Measurements from ENCODE around the gene LELP1. TPM values are rescaled to one million over a fixed set of nuclear protein-coding genes. Genes with fewer than 3 reads are reported as not detected.

The LELP1 gene
- total and polyA plus RNA-seq, 2 experiments from 2014 or later = not detected

DNA sequence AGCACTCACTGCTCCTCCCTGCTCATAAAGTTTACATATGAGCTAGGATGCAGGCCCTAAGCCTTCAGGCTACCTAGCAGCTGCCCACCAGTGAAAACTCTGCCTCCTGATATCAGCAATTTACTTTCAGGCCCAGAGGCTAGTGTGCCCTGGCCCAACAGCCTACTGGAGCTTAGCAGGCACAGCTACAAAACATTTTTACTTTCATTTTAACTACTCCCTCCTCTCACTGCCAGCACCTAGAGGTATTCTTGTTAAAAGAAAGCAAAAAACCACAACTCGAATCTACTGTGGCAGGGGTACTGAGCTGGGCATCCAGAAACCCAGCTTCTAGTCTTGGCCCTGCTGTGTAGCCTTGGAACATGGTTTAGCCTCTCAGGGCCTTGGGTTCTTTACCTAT is 50.5 kb downstream of the LELP1 start:
- peaks cover 4% of the 10 kb centered on the region for H3K27me3 Mint-ChIP-seq (ENCODE audit: insufficient read depth, low read depth, poor library complexity)
- H3K27ac Mint-ChIP-seq = no peak overlapping the region; the same call in 1 of the 2 replicates
- Histone ChIP-seq H3F3A (replicated peaks; ENCODE audit: low read depth) (no peaks in the 10 kb centered on the region), H3K27ac (ENCODE audit: low read depth) (no peak overlapping the region), H3K4me2 (no peak overlapping the region), H3K27me3 (ENCODE audit: insufficient read depth) (peaks cover 5% of the 10 kb centered on the region), H3K4me3 (no peak overlapping the region), H3K79me2 (replicated peaks; ENCODE audit: insufficient read depth) (no peaks in the 10 kb centered on the region), H3K9me2 (ENCODE audit: insufficient read depth) (peaks cover 4% of the 10 kb centered on the region; the same call in 1 of the 2 replicates), H4K20me1 (replicated peaks; ENCODE audit: insufficient read depth) (no peaks in the 10 kb centered on the region), H3K4me1 (ENCODE audit: insufficient read depth) (no peaks in the 10 kb centered on the region), H3K36me3 (ENCODE audit: insufficient read depth) (no peaks in the 10 kb centered on the region), H2AFZ (no peak overlapping the region)
- TF ChIP-seq ZNF114 (CRISPR knock-in tag; IDR thresholded peaks at IDR 0.05) (no peak), REST (IDR thresholded peaks at IDR 0.05; ENCODE audit: unreplicated experiment) (no peak), EZH2 (IDR thresholded peaks at IDR 0.05; ENCODE audit: low read depth, unreplicated experiment) (no peak), JUNB (IDR thresholded peaks at IDR 0.05; ENCODE audit: unreplicated experiment) (no peak), CREB1 (CRISPR knock-in tag; IDR thresholded peaks at IDR 0.05; ENCODE audit: low read depth) (no peak), NANOG (IDR thresholded peaks at IDR 0.05; ENCODE audit: borderline replicate concordance) (no peak), ETS1 (IDR thresholded peaks at IDR 0.05) (no peak), CTCF (conservative IDR thresholded peaks at IDR 0.05; ENCODE audit: low read depth in 2 of 2) (no peak), POLR2AphosphoS5 (IDR thresholded peaks at IDR 0.05; ENCODE audit: low read depth) (no peak), STAT1 (IDR thresholded peaks at IDR 0.05; ENCODE audit: unreplicated experiment) (no peak)
- TF ChIP-seq, protein P1, sequence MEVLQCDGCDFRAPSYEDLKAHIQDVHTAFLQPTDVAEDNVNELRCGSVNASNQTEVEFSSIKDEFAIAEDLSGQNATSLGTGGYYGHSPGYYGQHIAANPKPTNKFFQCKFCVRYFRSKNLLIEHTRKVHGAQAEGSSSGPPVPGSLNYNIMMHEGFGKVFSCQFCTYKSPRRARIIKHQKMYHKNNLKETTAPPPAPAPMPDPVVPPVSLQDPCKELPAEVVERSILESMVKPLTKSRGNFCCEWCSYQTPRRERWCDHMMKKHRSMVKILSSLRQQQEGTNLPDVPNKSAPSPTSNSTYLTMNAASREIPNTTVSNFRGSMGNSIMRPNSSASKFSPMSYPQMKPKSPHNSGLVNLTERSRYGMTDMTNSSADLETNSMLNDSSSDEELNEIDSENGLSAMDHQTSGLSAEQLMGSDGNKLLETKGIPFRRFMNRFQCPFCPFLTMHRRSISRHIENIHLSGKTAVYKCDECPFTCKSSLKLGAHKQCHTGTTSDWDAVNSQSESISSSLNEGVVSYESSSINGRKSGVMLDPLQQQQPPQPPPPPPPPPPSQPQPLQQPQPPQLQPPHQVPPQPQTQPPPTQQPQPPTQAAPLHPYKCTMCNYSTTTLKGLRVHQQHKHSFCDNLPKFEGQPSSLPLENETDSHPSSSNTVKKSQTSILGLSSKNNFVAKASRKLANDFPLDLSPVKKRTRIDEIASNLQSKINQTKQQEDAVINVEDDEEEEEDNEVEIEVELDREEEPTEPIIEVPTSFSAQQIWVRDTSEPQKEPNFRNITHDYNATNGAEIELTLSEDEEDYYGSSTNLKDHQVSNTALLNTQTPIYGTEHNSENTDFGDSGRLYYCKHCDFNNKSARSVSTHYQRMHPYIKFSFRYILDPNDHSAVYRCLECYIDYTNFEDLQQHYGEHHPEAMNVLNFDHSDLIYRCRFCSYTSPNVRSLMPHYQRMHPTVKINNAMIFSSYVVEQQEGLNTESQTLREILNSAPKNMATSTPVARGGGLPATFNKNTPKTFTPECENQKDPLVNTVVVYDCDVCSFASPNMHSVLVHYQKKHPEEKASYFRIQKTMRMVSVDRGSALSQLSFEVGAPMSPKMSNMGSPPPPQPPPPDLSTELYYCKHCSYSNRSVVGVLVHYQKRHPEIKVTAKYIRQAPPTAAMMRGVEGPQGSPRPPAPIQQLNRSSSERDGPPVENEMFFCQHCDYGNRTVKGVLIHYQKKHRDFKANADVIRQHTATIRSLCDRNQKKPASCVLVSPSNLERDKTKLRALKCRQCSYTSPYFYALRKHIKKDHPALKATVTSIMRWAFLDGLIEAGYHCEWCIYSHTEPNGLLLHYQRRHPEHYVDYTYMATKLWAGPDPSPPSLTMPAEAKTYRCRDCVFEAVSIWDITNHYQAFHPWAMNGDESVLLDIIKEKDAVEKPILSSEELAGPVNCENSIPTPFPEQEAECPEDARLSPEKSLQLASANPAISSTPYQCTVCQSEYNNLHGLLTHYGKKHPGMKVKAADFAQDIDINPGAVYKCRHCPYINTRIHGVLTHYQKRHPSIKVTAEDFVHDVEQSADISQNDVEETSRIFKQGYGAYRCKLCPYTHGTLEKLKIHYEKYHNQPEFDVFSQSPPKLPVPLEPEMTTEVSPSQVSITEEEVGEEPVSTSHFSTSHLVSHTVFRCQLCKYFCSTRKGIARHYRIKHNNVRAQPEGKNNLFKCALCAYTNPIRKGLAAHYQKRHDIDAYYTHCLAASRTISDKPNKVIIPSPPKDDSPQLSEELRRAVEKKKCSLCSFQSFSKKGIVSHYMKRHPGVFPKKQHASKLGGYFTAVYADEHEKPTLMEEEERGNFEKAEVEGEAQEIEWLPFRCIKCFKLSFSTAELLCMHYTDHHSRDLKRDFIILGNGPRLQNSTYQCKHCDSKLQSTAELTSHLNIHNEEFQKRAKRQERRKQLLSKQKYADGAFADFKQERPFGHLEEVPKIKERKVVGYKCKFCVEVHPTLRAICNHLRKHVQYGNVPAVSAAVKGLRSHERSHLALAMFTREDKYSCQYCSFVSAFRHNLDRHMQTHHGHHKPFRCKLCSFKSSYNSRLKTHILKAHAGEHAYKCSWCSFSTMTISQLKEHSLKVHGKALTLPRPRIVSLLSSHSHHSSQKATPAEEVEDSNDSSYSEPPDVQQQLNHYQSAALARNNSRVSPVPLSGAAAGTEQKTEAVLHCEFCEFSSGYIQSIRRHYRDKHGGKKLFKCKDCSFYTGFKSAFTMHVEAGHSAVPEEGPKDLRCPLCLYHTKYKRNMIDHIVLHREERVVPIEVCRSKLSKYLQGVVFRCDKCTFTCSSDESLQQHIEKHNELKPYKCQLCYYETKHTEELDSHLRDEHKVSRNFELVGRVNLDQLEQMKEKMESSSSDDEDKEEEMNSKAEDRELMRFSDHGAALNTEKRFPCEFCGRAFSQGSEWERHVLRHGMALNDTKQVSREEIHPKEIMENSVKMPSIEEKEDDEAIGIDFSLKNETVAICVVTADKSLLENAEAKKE (CRISPR knock-in tag; IDR thresholded peaks at IDR 0.05) = no peak
- no peaks in the 10 kb centered on the region for H3K36me3 Mint-ChIP-seq (ENCODE audit: low read depth)
- ATAC-seq (no peak), DNase-seq (ENCODE audit: low spot score) (no peak)
- no peak overlapping the region for H3K4me3 Mint-ChIP-seq
- H3K9me3 Mint-ChIP-seq = no peaks in the 10 kb centered on the region
- no peaks in the 10 kb centered on the region for H3K4me1 Mint-ChIP-seq
